Panc1 (cell line): ENCODE measurements around the gene KRTAP19-6. TPM values are rescaled to one million over a fixed set of nuclear protein-coding genes. Genes with fewer than 3 reads are reported as not detected.

Source experiments
- ATAC-seq: fragments of 200-7000 bp; cut with Tn5 transposase; 2 replicates; pipeline ENCODE4 v1.9.1; 2020; ENCODE audit warnings: mild to moderate bottlenecking, moderate library complexity
- BruUV-seq: library from RNA; stranded (reverse); fragments of 400-500 nt; replicated peaks from 2 replicates; lab custom pipeline; 2021; lab: Mats Ljungman, UMichigan
- CTCF ChIA-PET: fragments of 300-600 bp; sonication (Branson Sonifier 250); formaldehyde crosslinking; loops from one replicate; lab custom pipeline; 2022; ENCODE audit warnings: antibody characterized with exemption; lab: Charles Lee
- POLR2A ChIA-PET: fragments of 300-600 bp; sonication (Branson Sonifier 250); formaldehyde crosslinking; loops from one replicate; lab custom pipeline; 2022; ENCODE audit warnings: antibody characterized with exemption; lab: Charles Lee
- DNase-seq: peaks from one replicate; pipeline ENCODE4 v3.0.0-alpha.2; 2010; ENCODE audit warnings: low read depth, low spot score
- H3K27ac ChIP-seq: 2 replicates; pipeline ENCODE4 v1.5.1; 2011; ENCODE audit warnings: mild to moderate bottlenecking, low read length, inconsistent platforms
- H3K27me3 ChIP-seq: fragments of 200-500 bp; sonication (Bioruptor generic); 2 replicates; pipeline ENCODE4 v1.6.0; 2014; ENCODE audit warnings: low read length, inconsistent platforms; ENCODE audit not compliant: control insufficient read depth, insufficient read depth
- H3K36me3 ChIP-seq: fragments of 200-500 bp; sonication (Bioruptor generic); 2 replicates; pipeline ENCODE4 v1.5.1; 2014; ENCODE audit warnings: inconsistent platforms, mild to moderate bottlenecking, low read length, moderate library complexity; ENCODE audit not compliant: control insufficient read depth, insufficient read depth
- H3K4me1 ChIP-seq: 2 replicates; pipeline ENCODE4 v1.5.1; 2011; ENCODE audit warnings: inconsistent platforms, mild to moderate bottlenecking, low read length, moderate library complexity; ENCODE audit not compliant: control insufficient read depth, insufficient read depth
- H3K4me3 ChIP-seq, 2 experiments: 2 replicates each; pipeline ENCODE4 v1.5.1; 2011 to 2012; ENCODE audit warnings: low read depth in 2 of 2, low read length in 2 of 2, mild to moderate bottlenecking in 2 of 2, inconsistent platforms in 1 of 2, moderate library complexity in 1 of 2
- H3K9me3 ChIP-seq: fragments of 200-500 bp; sonication (Bioruptor generic); 2 replicates; pipeline ENCODE4 v1.5.1; 2014; ENCODE audit warnings: low read depth, mild to moderate bottlenecking, inconsistent platforms, low read length, moderate library complexity; ENCODE audit not compliant: control insufficient read depth, insufficient read depth
- CTCF ChIP-seq: fragments of 450-650 bp; IDR thresholded peaks from 2 replicates; pipeline ENCODE4 v1.5.1; 2017; ENCODE audit warnings: mild to moderate bottlenecking
- POLR2AphosphoS5 ChIP-seq: IDR thresholded peaks from 2 replicates; pipeline ENCODE4 v1.6.1; 2012; ENCODE audit warnings: mild to moderate bottlenecking, low read depth, low read length, moderate library complexity
- REST ChIP-seq, 2 experiments: IDR thresholded peaks; 2 replicates each; pipeline ENCODE4 v1.6.1; 2011 to 2012; ENCODE audit warnings: low read depth in 2 of 2, control low read depth in 1 of 2, low read length in 1 of 2, mild to moderate bottlenecking in 1 of 2, moderate library complexity in 1 of 2; ENCODE audit not compliant: insufficient read depth in 1 of 2
- SIN3A ChIP-seq: IDR thresholded peaks from 2 replicates; pipeline ENCODE4 v1.6.1; 2012; ENCODE audit warnings: low read depth, mild to moderate bottlenecking, low read length, moderate library complexity, borderline replicate concordance; ENCODE audit not compliant: insufficient read depth
- TCF7L2 ChIP-seq: IDR thresholded peaks from 2 replicates; pipeline ENCODE4 v1.6.1; 2011; ENCODE audit warnings: mild to moderate bottlenecking, low read depth, low read length, inconsistent platforms
- in situ Hi-C: cut with HindIII; loops from 2 replicates; pipeline ENCODE4 v1.10.0; 2016; ENCODE audit warnings: low sequenced_read_pairs, low pct_unique_long_range_greater_than_20kb
- intact Hi-C: fragments of 100-400 bp; cut with micrococcal nuclease; formaldehyde crosslinking; loops from one replicate; pipeline ENCODE4 v1.10.0; 2022; ENCODE audit not compliant: unreplicated experiment
- total RNA-seq: library from RNA; stranded (reverse); gene quantifications from one replicate; pipeline ENCODE4 v1.2.1, GENCODE V29; 2021; ENCODE audit not compliant: unreplicated experiment

Gene KRTAP19-6
- total RNA-seq, 1 experiment from 2014 or later, result not detected

- H3K4me3 ChIP-seq, result no peak within 1 kb of the TSS
- in situ Hi-C loops, result no loop called here
- ATAC-seq, result no peak
- no peaks in the 10 kb centered on the region for H3K36me3 ChIP-seq
- H3K4me1 ChIP-seq, result no peaks in the 10 kb centered on the region
- H3K27ac ChIP-seq, result no peak within 1 kb of the TSS
- POLR2A ChIA-PET, result no interaction called here
- CTCF ChIA-PET, result no interaction called here
- TF ChIP-seq CTCF (no peak), POLR2AphosphoS5 (no peak), REST (IDR thresholded peaks at IDR 0.05; ENCODE audit: insufficient read depth in 1 of 2, low read depth in 2 of 2, low read length in 1 of 2) (no peak), TCF7L2 (no peak), SIN3A (no peak)
- DNase-seq, result no peak
- H3K9me3 ChIP-seq, result no peaks in the 10 kb centered on the region
- intact Hi-C loops, result no loop called here
- no TSS peak for BruUV-seq
- H3K27me3 ChIP-seq, result no peaks in the 10 kb centered on the region
Observed at GRCh38 chr21:30561264-30561895, 19.7 kb upstream of the KRTAP19-6 start, which contains the start of gene KRTAP19-7. TSS of gene KRTAP19-7 (minus strand) at chr21:30561314. CDS start at chr21:30561289, 25 bp downstream.

- Histone ChIP-seq H3K4me1 (no peaks in the 10 kb centered on the region), H3K9me3 (no peaks in the 10 kb centered on the region), H3K27me3 (no peaks in the 10 kb centered on the region), H3K4me3 (no peak overlapping the region), H3K36me3 (no peaks in the 10 kb centered on the region), H3K27ac (no peak overlapping the region)
- DNase-seq (no peak), ATAC-seq (no peak)
- POLR2A ChIA-PET, result no interaction called here
- intact Hi-C loops (no loop called here), in situ Hi-C loops (no loop called here)
- TF ChIP-seq REST (IDR thresholded peaks at IDR 0.05; ENCODE audit: insufficient read depth in 1 of 2, low read depth in 2 of 2, low read length in 1 of 2) (no peak), CTCF (no peak)
- no TSS peak for BruUV-seq
- CTCF ChIA-PET, result no interaction called here
Observed at GRCh38 chr21:30555095-30555494, 13.4 kb upstream of the KRTAP19-6 start.
